ENCODE data around the gene FAM168B. TPM values are rescaled to one million over a fixed set of nuclear protein-coding genes. Genes with fewer than 3 reads are reported as not detected.

Gene FAM168B
- total RNA-seq, 2 experiments from 2014 or later: 74.1 to 76.4 TPM

GRCh38 chr2:131009713-131010475 lies 83.4 kb downstream of the FAM168B start:
- Mint-ChIP-seq H3K27me3 (peaks cover 9% of the 10 kb centered on the region), H3K9me3 (no peaks in the 10 kb centered on the region), H3K4me3 (no peak overlapping the region), H3K36me3 (ENCODE audit: low read depth) (no peaks in the 10 kb centered on the region), H3K27ac (no peak overlapping the region), H3K4me1 (ENCODE audit: low read depth) (peaks cover 25% of the 10 kb centered on the region)
- no peak for ATAC-seq (ENCODE audit: poor library complexity)
- Histone ChIP-seq H3K36me3 (ENCODE audit: insufficient read depth, low read length) (no peaks in the 10 kb centered on the region), H3K4me3 (ENCODE audit: low read length) (no peak overlapping the region), H3K4me1 (ENCODE audit: insufficient read depth, low read length) (peaks cover 8% of the 10 kb centered on the region), H3K27me3 (ENCODE audit: control insufficient read depth in 1 of 2, insufficient read depth in 2 of 2, low read length in 2 of 2) (peaks cover 0 to 3% of the 10 kb centered on the region in 2 experiments), H3K27ac (ENCODE audit: low read depth in 1 of 2, low read length in 2 of 2) (no peak overlapping the region), H3K9me3 (ENCODE audit: control insufficient read depth in 1 of 2, insufficient read depth in 1 of 2, low read length in 2 of 2) (no peaks in the 10 kb centered on the region)
- CTCF ChIA-PET: no interaction called here
- TF ChIP-seq CTCF (IDR thresholded peaks at IDR 0.05): no peak
- peak in 1 of 14 experiments; percentile 5 for DNase-seq
- POLR2A ChIA-PET: interaction anchor here (1.1 kb wide), 1 partner anchor 30 kb away, joined by 4 read pairs; no protein-coding TSS in a partner anchor
- intact Hi-C loops (cut with DNase I, micrococcal nuclease): no loop called here

- H3K27me3 Mint-ChIP-seq: peaks cover 9% of the 10 kb centered on the region
- H3K4me1 Mint-ChIP-seq (ENCODE audit: low read depth): peaks cover 25% of the 10 kb centered on the region
- Histone ChIP-seq H3K4me3 (ENCODE audit: low read length) (no peak overlapping the region), H3K27me3 (ENCODE audit: control insufficient read depth in 1 of 2, insufficient read depth in 2 of 2, low read length in 2 of 2) (peaks cover 0 to 3% of the 10 kb centered on the region in 2 experiments), H3K36me3 (ENCODE audit: insufficient read depth, low read length) (no peaks in the 10 kb centered on the region), H3K27ac (ENCODE audit: low read depth in 1 of 2, low read length in 2 of 2) (no peak overlapping the region), H3K9me3 (ENCODE audit: control insufficient read depth in 1 of 2, insufficient read depth in 1 of 2, low read length in 2 of 2) (no peaks in the 10 kb centered on the region), H3K4me1 (ENCODE audit: insufficient read depth, low read length) (peaks cover 8% of the 10 kb centered on the region)
- ChIA-PET POLR2A (no interaction called here), CTCF (no interaction called here)
- no peak for TF ChIP-seq CTCF (IDR thresholded peaks at IDR 0.05)
- DNase-seq: no peak
- ATAC-seq (ENCODE audit: poor library complexity): no peak
- no peak overlapping the region for H3K4me3 Mint-ChIP-seq
- H3K9me3 Mint-ChIP-seq: no peaks in the 10 kb centered on the region
- intact Hi-C loops (cut with DNase I, micrococcal nuclease): no loop called here
- no peaks in the 10 kb centered on the region for H3K36me3 Mint-ChIP-seq (ENCODE audit: low read depth)
- H3K27ac Mint-ChIP-seq: no peak overlapping the region
Observed at GRCh38 chr2:131008967-131009366, 84.3 kb downstream of the FAM168B start.

- TF ChIP-seq CTCF (IDR thresholded peaks at IDR 0.05): no peak
- Mint-ChIP-seq H3K4me3 (no peak overlapping the region), H3K27me3 (peaks cover 22% of the 10 kb centered on the region), H3K9me3 (no peaks in the 10 kb centered on the region), H3K27ac (no peak overlapping the region), H3K4me1 (ENCODE audit: low read depth) (peaks cover 21% of the 10 kb centered on the region), H3K36me3 (ENCODE audit: low read depth) (no peaks in the 10 kb centered on the region)
- ATAC-seq (ENCODE audit: poor library complexity) (no peak), DNase-seq (no peak)
- Histone ChIP-seq H3K27me3 (ENCODE audit: control insufficient read depth in 1 of 2, insufficient read depth in 2 of 2, low read length in 2 of 2) (peaks cover 2 to 3% of the 10 kb centered on the region in 2 experiments), H3K27ac (ENCODE audit: low read depth in 1 of 2, low read length in 2 of 2) (no peak overlapping the region), H3K4me3 (ENCODE audit: low read length) (no peak overlapping the region), H3K4me1 (ENCODE audit: insufficient read depth, low read length) (peaks cover 8% of the 10 kb centered on the region), H3K9me3 (ENCODE audit: control insufficient read depth in 1 of 2, insufficient read depth in 1 of 2, low read length in 2 of 2) (no peaks in the 10 kb centered on the region), H3K36me3 (ENCODE audit: insufficient read depth, low read length) (no peaks in the 10 kb centered on the region)
- intact Hi-C loops (cut with DNase I, micrococcal nuclease): no loop called here
- ChIA-PET CTCF (no interaction called here), POLR2A (no interaction called here)
Observed at GRCh38 chr2:131006561-131006960, 86.7 kb downstream of the FAM168B start.

Measured in CD4-positive, alpha-beta T cell (primary cell).